Activated CD4-positive, alpha-beta T cell treated with anti-CD3 and anti-CD28 coated beads, Interleukin-2, amount 10 ng/mL, durations not matched to agents 24 days and 14 days (primary cell): ENCODE results near the gene ASB6. TPM values are rescaled to one million over a fixed set of nuclear protein-coding genes. Genes with fewer than 3 reads are reported as not detected.
A peak's percentile ranks its signal among the peaks of the same experiment; 100 is the strongest.

ENCODE experiments used
- DNase-seq: peaks from one replicate; pipeline ENCODE4 v3.0.0; 2022
- H3K27ac Mint-ChIP-seq: one replicate; pipeline ENCODE4 v1.8.0; 2022; ENCODE audit warnings: mild to moderate bottlenecking, mixed read lengths
- H3K27me3 Mint-ChIP-seq: one replicate; pipeline ENCODE4 v1.8.0; 2022; ENCODE audit warnings: mixed read lengths
- H3K36me3 Mint-ChIP-seq: one replicate; pipeline ENCODE4 v1.8.0; 2022; ENCODE audit warnings: low read depth, mild to moderate bottlenecking, mixed read lengths
- H3K4me1 Mint-ChIP-seq: one replicate; pipeline ENCODE4 v1.8.0; 2021; ENCODE audit warnings: mixed read lengths
- H3K4me3 Mint-ChIP-seq: one replicate; pipeline ENCODE4 v1.8.0; 2022; ENCODE audit warnings: mild to moderate bottlenecking, moderate library complexity, mixed read lengths
- H3K9me3 Mint-ChIP-seq: one replicate; pipeline ENCODE4 v1.8.0; 2021; ENCODE audit warnings: mixed read lengths
- intact Hi-C: fragments of 100-400 bp; cut with micrococcal nuclease; formaldehyde crosslinking; loops from one replicate; pipeline ENCODE4 v1.15.1; 2023
- total RNA-seq: library from RNA; stranded (reverse); gene quantifications from 2 replicates; pipeline ENCODE4 v1.2.3, GENCODE V29; 2022

Gene ASB6
- total RNA-seq, 1 donor from 2014 or later: 22.7 TPM

DNA sequence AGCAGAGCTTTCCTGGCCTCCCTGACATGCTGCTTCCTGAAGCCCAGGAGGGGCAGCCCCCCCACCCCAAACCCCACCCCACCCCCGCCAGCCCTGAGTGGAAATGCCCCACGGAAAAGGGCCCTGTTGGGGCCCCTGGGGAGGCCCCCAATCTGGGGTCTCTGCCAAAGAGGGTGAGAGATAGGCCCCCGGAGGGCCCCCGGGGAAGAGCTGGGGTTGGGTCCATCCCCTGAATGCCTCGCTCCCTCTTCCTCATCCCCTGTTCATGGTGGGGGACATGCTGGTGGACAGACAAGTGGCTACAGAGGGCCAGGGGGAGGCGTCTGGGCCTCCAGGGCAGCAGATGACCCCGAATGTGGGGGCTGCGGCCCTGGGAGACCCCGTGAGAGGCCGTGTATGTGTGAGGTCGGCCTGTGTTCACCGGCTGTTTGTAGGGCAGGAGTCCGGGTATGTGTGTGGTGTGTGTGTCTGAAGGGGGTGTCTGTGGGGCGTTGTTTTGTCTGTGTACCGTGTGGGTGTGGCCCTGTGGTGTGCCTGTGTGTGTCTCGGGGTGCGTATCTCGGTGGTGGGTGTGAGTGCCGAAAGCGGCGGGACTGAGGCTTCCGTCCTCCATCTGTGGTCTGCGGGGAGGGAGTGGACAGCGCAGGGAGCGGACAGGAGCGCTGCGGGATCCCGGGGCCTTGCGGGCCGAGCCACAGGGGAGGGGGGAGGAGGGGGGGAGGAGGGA is 32.3 kb downstream of the ASB6 start:
- intact Hi-C loops: loop anchor here (1.0 to 10.0 kb wide), 3 partner anchors 15 to 435 kb away; no protein-coding TSS in a partner anchor
- H3K27me3 Mint-ChIP-seq: peaks cover 4% of the 10 kb centered on the region
- peak overlapping the region; percentile 98 for H3K27ac Mint-ChIP-seq
- peak; percentile 90 for DNase-seq
- H3K36me3 Mint-ChIP-seq: no peaks in the 10 kb centered on the region
- H3K4me3 Mint-ChIP-seq: peak overlapping the region; percentile 92
- H3K9me3 Mint-ChIP-seq: no peaks in the 10 kb centered on the region
- peaks cover 38% of the 10 kb centered on the region for H3K4me1 Mint-ChIP-seq

DNA sequence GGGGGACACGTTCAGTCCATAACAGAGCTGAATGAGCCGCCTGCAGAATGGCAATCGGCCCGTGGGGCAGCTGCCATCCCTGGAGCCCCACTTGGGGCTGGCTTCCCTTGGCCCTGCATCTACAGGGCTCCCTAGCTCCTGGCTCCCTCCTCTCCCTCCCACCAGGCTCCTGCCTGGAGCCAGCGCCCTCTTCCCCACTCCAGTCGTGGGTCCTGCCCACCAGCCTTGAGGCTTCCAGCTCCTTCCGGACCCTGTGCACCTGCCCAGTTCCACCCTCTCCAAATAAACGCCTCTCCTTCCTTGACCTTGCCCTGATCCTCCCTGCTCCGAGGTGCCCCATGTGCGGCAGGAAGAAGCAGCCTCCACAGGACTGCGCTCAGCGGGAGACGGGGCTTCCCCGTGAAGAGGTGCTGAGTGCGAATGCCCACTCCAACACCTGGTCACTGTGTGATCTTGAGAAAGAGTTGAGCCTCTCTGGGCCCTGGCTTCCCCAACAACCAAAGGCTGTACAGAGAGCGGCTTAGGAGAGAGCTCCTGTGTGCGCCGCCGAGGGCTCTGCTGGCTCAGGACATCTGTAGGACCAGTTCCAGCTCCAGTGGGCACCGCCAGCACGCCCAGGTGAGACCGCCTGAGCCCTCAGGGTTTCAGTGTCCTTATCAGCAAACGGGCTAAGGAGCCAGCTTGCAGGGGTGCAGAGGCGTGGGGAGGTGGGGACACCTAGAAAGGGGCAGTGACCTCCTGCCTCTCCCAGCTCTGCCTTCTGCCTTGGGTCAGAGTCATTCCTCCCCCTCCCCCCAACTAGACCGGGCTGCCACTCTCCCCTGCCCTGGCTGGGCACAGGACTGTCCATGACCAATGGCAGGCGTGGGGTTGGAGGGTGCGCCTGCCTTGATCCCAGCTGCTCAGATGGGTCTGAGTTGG is 33.1 kb downstream of the ASB6 start:
- peak overlapping the region; percentile 56 for H3K27ac Mint-ChIP-seq
- H3K9me3 Mint-ChIP-seq: no peaks in the 10 kb centered on the region
- H3K4me3 Mint-ChIP-seq: peak overlapping the region; percentile 39
- no peaks in the 10 kb centered on the region for H3K36me3 Mint-ChIP-seq
- peaks cover 41% of the 10 kb centered on the region for H3K4me1 Mint-ChIP-seq
- peaks cover 4% of the 10 kb centered on the region for H3K27me3 Mint-ChIP-seq
- intact Hi-C loops: no loop called here
- no peak for DNase-seq

DNA sequence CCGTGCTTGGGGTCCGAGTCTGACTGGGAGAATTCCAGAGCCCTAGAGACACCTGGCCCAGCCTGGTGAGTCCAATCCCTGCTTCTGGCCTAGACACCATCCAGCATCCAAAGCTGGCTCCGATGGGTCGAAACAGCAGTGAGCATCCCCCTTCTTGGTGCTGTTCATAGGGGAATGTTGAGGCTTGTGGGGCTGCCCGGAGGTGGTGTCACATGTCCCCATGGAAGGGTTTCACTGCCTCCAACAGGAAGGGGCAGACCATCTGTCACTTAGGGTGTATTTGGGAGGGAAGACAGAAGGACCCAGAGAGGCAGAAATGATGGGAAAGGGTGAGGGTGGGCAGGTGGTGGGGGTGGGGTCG is 34.9 kb downstream of the ASB6 start:
- Mint-ChIP-seq H3K27me3 (peaks cover 2% of the 10 kb centered on the region), H3K27ac (peak overlapping the region; percentile 89), H3K4me1 (peaks cover 55% of the 10 kb centered on the region), H3K36me3 (no peaks in the 10 kb centered on the region), H3K9me3 (no peaks in the 10 kb centered on the region), H3K4me3 (no peak overlapping the region)
- intact Hi-C loops: no loop called here
- DNase-seq: no peak

DNA sequence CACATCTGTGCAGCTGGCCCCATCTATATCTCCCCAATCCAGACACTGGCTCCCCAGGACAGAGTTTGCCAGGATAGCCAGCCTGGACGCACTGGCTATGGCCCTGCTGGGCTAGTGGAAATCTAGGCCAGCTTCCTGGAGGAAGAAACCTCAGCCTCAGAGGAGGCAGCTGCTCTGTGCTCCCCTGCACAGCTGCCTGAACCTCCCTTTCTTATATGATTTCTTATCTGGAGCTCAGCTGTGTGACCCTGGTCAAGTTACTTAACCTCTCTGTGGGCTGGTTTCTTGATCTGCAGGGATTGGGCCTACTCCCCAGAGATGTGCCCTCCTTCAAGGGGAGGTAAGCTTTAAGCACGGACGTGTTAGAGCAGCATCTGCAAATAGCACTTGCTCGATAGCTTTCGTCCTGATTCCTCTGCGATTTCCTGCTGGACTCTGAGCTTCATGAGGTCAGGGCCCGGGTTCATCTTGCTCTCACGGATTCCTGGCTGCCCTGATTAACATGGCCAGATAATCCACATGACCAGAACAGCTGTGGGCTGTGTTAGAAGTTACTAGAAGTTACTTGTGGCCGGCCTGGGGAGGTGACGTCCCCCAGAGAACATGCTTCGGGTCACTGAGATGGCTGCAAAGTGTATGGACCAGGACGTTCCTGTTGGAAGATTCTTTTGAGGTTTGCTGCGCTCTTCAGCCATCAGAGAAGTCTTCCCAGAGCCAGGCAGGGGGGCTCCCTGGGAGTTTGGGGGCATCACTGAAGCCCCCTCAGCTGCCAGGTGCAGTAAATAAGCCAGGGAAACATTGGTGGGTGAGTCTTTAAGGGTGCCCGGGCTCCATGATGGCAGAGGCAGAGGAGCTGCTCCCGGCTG is 35.6 kb downstream of the ASB6 start:
- Mint-ChIP-seq H3K4me3 (no peak overlapping the region), H3K4me1 (peaks cover 55% of the 10 kb centered on the region), H3K27me3 (peaks cover 2% of the 10 kb centered on the region), H3K27ac (no peak overlapping the region), H3K36me3 (no peaks in the 10 kb centered on the region), H3K9me3 (no peaks in the 10 kb centered on the region)
- intact Hi-C loops: no loop called here
- no peak for DNase-seq

DNA sequence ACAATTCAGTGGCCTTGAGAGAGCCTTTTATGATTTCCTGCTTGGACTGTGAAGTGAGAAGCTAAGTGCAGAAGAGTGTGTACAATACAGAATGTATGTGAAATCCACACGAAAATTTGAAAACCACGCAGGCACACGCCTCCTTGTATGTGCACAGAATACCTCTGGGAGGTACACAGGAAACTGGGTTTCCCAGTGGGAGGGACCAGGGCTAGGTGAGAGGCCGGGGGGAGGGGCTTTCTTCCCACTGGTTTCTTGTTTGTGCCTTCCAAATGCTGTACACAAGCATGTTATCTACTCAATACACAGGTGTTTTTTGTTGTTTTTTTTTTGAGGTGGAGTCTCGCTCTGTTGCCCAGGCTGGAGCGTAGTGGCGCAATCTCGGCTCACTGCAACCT is 37.2 kb downstream of the ASB6 start:
- Mint-ChIP-seq H3K4me1 (peaks cover 50% of the 10 kb centered on the region), H3K4me3 (peak overlapping the region; percentile 30), H3K27me3 (peaks cover under 1% of the 10 kb centered on the region)

DNA sequence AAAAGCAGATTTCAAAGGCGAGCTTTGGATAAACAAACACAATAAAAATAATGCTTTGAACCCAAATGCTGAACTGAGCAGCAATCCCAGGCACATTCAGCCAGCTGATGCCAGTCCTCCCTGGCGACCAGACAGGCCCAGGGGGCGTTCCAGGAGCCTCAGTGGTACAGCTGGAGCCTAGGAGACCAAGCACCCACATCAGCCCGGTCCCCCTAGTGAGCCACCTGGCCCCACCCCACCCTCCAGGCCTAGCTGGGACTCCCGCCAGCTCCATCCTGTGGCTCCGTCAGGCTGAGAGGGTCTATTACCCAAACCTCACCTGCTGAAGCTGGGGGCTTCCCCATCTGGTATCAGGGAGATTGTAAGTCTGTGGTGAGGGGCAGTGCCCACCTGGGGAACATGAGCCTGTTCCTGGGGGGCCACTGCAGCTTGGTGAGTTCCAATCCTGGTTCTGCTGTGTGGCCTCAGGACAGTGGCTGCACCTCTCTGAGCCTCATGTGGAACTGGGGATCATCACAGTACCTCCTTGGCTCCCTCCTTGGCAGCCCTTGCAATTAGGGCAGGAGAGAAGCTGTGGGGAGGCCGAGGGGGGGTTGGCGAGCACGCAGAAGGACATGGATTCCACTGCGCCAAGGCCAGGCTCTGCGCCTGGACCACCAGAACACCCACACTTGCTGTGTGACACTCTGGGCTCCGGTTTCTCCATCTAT is 37.7 kb downstream of the ASB6 start:
- Mint-ChIP-seq H3K27ac (no peak overlapping the region), H3K36me3 (no peaks in the 10 kb centered on the region), H3K9me3 (no peaks in the 10 kb centered on the region), H3K4me3 (peak overlapping the region; percentile 30), H3K27me3 (no peaks in the 10 kb centered on the region), H3K4me1 (peaks cover 48% of the 10 kb centered on the region)
- no peak for DNase-seq
- intact Hi-C loops: no loop called here

More for the DNA sequence above, 37.2 kb downstream of the ASB6 start:
- Mint-ChIP-seq H3K27ac (peak overlapping the region; percentile 60), H3K36me3 (no peaks in the 10 kb centered on the region), H3K9me3 (no peaks in the 10 kb centered on the region)
- intact Hi-C loops: no loop called here
- DNase-seq: peak; percentile 77

DNA sequence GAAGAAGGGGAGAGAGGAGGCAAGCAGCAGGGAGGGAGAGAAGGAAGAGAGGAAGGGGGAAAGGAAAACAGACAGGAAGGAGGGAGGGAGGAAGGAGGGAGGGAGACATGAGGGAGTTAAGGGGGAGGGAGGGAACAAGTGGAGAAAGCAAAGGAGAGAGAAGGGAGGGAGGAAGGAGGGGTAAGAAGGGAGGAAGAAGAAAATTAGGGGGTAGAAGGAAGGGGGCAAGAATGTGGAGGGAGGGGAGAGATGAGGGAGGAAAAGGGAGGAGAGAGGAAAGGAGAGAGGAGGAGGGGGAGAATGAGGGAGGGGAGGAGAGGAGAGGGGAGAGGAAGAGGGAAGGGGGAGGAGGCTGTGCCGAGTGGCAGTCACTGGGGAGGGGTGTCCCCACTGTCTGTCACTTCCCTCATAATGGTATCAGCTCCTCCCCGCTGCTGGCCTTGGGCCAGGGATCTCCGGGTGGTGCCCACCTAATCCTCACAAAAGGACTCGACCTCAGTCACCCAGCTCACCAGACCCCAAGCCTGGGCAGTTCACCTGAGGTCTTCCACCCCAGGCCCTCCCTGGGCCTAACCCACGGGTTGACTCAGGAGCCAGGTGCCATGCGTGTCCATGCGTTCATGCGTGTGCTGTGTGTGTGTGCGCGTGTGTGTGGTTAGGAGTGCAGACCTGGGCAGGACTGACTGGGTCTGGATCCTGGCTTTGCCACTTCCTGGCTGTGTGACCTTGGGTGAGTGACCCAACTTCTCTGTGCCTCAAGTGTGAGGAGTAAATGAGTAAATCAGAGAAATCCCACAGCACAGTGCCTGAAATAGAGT is 39.1 kb downstream of the ASB6 start:
- Mint-ChIP-seq H3K4me1 (peaks cover 49% of the 10 kb centered on the region), H3K9me3 (no peaks in the 10 kb centered on the region), H3K36me3 (no peaks in the 10 kb centered on the region), H3K4me3 (peak overlapping the region; percentile 21), H3K27ac (peak overlapping the region; percentile 58), H3K27me3 (no peaks in the 10 kb centered on the region)
- no peak for DNase-seq
- intact Hi-C loops: no loop called here

DNA sequence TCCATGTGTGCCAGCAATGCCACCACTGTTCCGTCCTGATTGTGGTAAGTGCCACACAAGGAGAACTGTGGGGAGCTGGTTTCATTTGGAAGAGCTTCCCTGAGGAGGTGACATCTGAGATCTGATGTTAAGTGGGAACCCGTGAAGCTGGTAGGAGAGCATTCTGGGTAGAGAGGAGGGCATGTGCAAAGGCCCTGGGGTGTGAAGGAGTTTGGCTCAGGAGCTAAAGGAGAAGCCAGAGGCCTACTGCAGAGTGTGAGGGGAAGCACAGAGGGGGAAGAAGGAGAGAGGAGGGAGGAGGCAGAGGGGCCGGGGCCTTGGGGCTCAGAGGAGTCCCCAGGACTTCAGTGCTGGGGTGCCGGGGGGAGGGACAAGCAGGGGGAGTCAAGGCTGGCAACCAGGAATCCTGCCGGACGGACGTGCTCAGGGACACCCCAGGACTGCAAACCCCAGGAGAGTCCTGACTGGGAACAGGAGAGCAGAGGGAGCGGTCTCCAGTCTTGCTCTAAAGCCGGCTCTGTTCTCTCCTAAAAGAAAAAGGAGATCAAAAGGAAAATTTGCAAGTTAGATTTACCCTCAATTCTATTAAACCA is 40.8 kb downstream of the ASB6 start:
- Mint-ChIP-seq H3K4me1 (peaks cover 39% of the 10 kb centered on the region), H3K27ac (no peak overlapping the region), H3K36me3 (no peaks in the 10 kb centered on the region), H3K27me3 (no peaks in the 10 kb centered on the region), H3K9me3 (no peaks in the 10 kb centered on the region), H3K4me3 (no peak overlapping the region)
- DNase-seq: no peak
- intact Hi-C loops: no loop called here

DNA sequence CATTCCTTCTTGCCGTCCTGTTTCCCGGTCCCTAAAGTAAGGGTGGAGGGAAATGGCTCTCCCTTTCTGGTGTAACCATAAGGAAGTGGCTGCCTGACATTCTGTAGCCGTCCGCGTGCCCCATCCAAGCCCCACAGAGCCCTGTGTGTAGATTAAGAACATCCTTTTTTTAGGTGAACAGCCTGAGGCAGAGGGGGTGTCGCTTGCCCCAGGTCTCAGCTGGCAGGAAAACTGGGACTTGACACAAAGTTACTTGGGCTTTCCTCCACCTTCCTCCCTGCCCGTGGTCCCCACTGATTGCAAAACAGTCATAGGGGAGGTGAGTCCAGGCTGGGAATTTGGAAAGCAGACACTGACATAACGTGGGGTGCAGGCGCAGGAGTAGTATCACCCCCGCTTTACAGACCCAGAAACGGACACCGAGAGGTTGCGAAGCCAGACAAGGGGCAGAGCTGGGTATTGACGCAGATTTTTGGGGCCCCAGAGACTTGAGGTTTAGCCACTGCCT is 43.8 kb downstream of the ASB6 start:
- peaks cover 33% of the 10 kb centered on the region for H3K4me1 Mint-ChIP-seq
- H3K36me3 Mint-ChIP-seq: no peaks in the 10 kb centered on the region
- H3K27me3 Mint-ChIP-seq: peaks cover 2% of the 10 kb centered on the region
- intact Hi-C loops: no loop called here
- peak overlapping the region; percentile 58 for H3K27ac Mint-ChIP-seq
- no peak for DNase-seq
- no peaks in the 10 kb centered on the region for H3K9me3 Mint-ChIP-seq
- peak overlapping the region; percentile 62 for H3K4me3 Mint-ChIP-seq

DNA sequence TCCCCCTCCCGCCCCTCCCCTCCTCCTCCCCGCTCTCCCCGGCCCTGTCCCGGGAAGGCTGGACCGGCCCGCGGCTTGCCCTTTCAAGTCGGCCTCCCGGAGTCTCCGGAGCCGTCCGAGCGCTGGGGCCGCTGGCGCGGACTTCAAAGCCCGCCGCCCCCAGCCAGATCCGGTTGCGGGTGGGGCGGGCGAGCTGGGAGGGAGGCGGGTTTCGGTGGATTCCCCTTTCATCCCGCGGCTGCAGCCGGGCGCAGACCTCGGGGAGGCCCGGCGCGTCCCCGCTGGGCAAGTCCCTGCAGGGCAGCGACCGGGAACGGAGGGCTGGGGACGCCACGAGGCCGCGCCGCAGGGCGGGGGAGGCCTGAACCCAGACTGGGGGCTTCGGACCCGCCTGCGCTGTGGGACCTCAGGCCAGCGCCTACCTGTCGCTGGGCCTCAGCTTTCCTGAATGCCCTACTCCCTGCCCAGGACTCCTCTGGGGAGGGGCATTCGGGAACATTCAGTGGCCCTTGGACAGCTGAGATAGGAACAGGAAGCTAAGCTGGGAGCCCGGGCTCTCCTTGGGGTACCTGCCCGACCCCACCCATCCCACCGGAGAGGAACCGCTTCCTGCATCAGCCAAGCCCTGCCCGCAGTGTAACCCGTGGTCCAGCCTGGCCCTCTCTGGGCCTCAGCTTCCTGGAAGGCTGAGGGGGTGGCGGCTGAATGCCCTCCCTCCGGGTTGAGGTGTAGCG is 44.4 kb downstream of the ASB6 start:
- DNase-seq: peak; percentile 84
- intact Hi-C loops: loop anchor here (2.0 kb wide), 1 partner anchor 17 kb away; no protein-coding TSS in a partner anchor
- peaks cover 31% of the 10 kb centered on the region for H3K4me1 Mint-ChIP-seq
- peak overlapping the region; percentile 58 for H3K27ac Mint-ChIP-seq
- no peaks in the 10 kb centered on the region for H3K9me3 Mint-ChIP-seq
- H3K27me3 Mint-ChIP-seq: peaks cover 4% of the 10 kb centered on the region
- no peaks in the 10 kb centered on the region for H3K36me3 Mint-ChIP-seq
- H3K4me3 Mint-ChIP-seq: peak overlapping the region; percentile 62

DNA sequence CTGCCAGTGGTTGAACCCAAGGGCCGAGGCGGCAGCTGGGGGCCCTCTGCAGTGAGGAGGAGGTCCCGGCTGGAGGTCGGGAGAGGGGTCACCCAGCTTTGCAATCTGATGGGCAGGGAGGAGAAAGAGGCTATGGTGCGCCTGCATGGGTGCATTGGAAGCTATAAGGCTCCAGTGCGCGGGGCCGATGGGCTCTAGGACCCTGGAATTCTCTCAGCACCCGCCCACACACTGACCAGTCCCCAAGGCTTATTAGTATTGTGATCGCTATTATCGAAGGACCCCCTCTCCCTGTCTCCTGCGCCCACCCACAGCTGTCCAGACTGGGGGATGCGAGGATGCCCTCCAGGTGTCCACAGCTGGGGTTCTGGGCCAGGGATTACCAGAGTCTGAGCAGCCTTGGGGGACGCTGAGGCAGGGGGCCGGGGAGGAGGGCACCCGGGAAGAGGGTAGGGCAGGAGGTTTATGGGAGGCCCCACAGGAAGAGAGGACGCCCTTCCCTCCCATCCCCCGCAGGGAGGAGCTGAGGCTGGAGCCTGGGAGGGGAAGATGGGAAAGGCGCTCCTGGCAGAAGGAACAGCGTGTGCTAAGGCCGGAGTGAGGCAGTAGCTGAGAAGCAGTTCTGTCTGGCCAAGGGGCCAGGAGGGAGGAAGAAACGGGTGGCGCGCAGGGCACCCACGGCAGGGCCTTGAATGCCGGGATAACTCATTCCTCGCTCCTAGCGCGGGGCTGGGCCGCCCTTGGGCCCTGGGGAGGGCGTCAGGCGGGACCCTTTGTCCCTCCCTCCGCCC is 45.2 kb downstream of the ASB6 start:
- Mint-ChIP-seq H3K27ac (peak overlapping the region; percentile 54), H3K4me1 (peaks cover 29% of the 10 kb centered on the region), H3K9me3 (no peaks in the 10 kb centered on the region), H3K27me3 (peaks cover 4% of the 10 kb centered on the region), H3K36me3 (no peaks in the 10 kb centered on the region), H3K4me3 (peak overlapping the region; percentile 44)
- intact Hi-C loops: loop anchor here (1.0 to 2.0 kb wide), 2 partner anchors 10 to 16 kb away; no protein-coding TSS in a partner anchor
- DNase-seq: no peak
